ENCODE measurements around the gene ADCYAP1R1.

GRCh38 chr7:31096877-31097258, 44.8 kb downstream of the ADCYAP1R1 start:
- TF ChIP-seq CTCF (IDR thresholded peaks at IDR 0.05) (no peak), POLR2A (IDR thresholded peaks at IDR 0.05) (no peak)
